Hindlimb muscle (tissue), 1 donor: Measurements from ENCODE around the gene TFR2. TPM values are rescaled to one million over a fixed set of nuclear protein-coding genes. Genes with fewer than 3 reads are reported as not detected.

Source experiments
- DNase-seq: peaks from one replicate; pipeline ENCODE4 v3.0.0-alpha.2; 2013
- polyA plus RNA-seq: library from polyadenylated mRNA; unstranded; fragments of 120-200 nt; gene quantifications from one replicate; pipeline ENCODE4 v1.2.1, GENCODE V29; 2013; ENCODE audit not compliant: insufficient read length

Gene TFR2
- polyA plus RNA-seq, 1 donor: 1.3 TPM

GRCh38 chr7:100572281-100572948, 68.9 kb downstream of the TFR2 start:
- no peak for DNase-seq

GRCh38 chr7:100571829-100572116, 69.6 kb downstream of the TFR2 start:
- no peak for DNase-seq

GRCh38 chr7:100570954-100571828, 70.2 kb downstream of the TFR2 start:
- DNase-seq: no peak

Other genes starting within 250 kb of the TFR2 start
- gene ZCWPW1, start 212.8 kb downstream of the TFR2 start, polyA plus RNA-seq: 7.1 TPM
- gene MEPCE, start 211.7 kb downstream of the TFR2 start, polyA plus RNA-seq: 35.9 TPM
- 15.6 TPM for gene PPP1R35, start 205.1 kb downstream of the TFR2 start, polyA plus RNA-seq
- 2.1 TPM for gene SPACDR, start 177.3 kb downstream of the TFR2 start, polyA plus RNA-seq
- gene TSC22D4, start 162.3 kb downstream of the TFR2 start, polyA plus RNA-seq: 61.5 TPM
- gene NYAP1, start 157.6 kb downstream of the TFR2 start, polyA plus RNA-seq: 2.2 TPM
- 15.6 TPM for gene AGFG2, start 102.3 kb downstream of the TFR2 start, polyA plus RNA-seq
- 3.5 TPM for gene SAP25, start 67.7 kb downstream of the TFR2 start, polyA plus RNA-seq
- gene LRCH4, start 55.4 kb downstream of the TFR2 start, polyA plus RNA-seq: 31.9 TPM
- 2.3 TPM for gene FBXO24, start 55.2 kb downstream of the TFR2 start, polyA plus RNA-seq
- 255 TPM for gene PCOLCE, start 39.2 kb downstream of the TFR2 start, polyA plus RNA-seq
- gene MOSPD3, start 29.0 kb downstream of the TFR2 start, polyA plus RNA-seq: 17.9 TPM
- gene ACTL6B, start 14.9 kb upstream of the TFR2 start, polyA plus RNA-seq: not detected
- 159 TPM for gene GNB2, start 32.2 kb upstream of the TFR2 start, polyA plus RNA-seq
- 39.7 TPM for gene GIGYF1, start 52.7 kb upstream of the TFR2 start, polyA plus RNA-seq
- 21.4 TPM for gene POP7, start 64.6 kb upstream of the TFR2 start, polyA plus RNA-seq
- gene EPO, start 78.9 kb upstream of the TFR2 start, polyA plus RNA-seq: not detected
- not detected for gene ZAN, start 92.0 kb upstream of the TFR2 start, polyA plus RNA-seq
- gene EPHB4, start 186.0 kb upstream of the TFR2 start, polyA plus RNA-seq: 47.2 TPM
- gene SLC12A9, start 211.2 kb upstream of the TFR2 start, polyA plus RNA-seq: 23.5 TPM
- gene TRIP6, start 225.8 kb upstream of the TFR2 start, polyA plus RNA-seq: 41.1 TPM
- 94.3 TPM for gene SRRT, start 233.6 kb upstream of the TFR2 start, polyA plus RNA-seq
- gene UFSP1, start 248.2 kb upstream of the TFR2 start, polyA plus RNA-seq: 2.8 TPM